OCI-LY1 (cell line): ENCODE measurements around the gene OR5K4.

Experiments used
- CTCF ChIP-seq: fragments of 200-600 bp; sonication (generic), shearing (Covaris generic); IDR thresholded peaks from 2 replicates; pipeline ENCODE4 v1.5.1; 2017; ENCODE audit warnings: mild to moderate bottlenecking, antibody characterized with exemption, low read length, moderate library complexity, mixed read lengths
- EZH2 ChIP-seq: fragments of 200-600 bp; sonication (generic), shearing (Covaris generic); IDR thresholded peaks from 2 replicates; pipeline ENCODE4 v1.8.0; 2017; ENCODE audit warnings: borderline replicate concordance, mixed run types, mild to moderate bottlenecking, antibody characterized with exemption, low read length, moderate library complexity, mixed read lengths

- no peak for TF ChIP-seq CTCF
- no peak for TF ChIP-seq EZH2
Measured at GRCh38 chr3:98339031-98339430, 14.6 kb upstream of the OR5K4 start.
